GM18873 (cell line): Measurements from ENCODE around the gene NUBP1.

Experiments used
- ATAC-seq: cut with Tn5 transposase; IDR thresholded peaks from one replicate; pipeline ENCODE4 v1.9.1; 2021; ENCODE audit warnings: mild to moderate bottlenecking, moderate library complexity, moderate number of reproducible peaks; ENCODE audit not compliant: unreplicated experiment, low FRiP score

The NUBP1 gene

DNA sequence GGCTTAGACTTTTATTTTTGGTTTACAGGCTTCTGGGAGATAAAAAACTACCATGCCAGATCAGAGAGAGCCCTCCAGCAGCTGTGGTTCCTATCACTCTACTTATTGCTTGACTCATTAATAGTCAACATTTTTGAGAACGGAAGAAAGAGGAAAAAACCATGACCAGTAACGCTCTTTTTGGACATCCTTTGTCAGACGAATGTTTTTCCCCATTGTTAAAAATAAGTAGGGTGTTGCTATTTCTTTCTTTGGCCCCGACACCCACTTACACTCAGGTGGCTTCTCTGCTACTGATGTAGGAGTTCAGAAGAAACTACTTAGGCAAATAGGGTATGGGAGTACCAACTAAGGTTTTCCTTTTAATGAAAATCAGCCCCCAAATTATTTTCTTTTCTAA, 47.4 kb downstream of the NUBP1 start:
- no peak for ATAC-seq

DNA sequence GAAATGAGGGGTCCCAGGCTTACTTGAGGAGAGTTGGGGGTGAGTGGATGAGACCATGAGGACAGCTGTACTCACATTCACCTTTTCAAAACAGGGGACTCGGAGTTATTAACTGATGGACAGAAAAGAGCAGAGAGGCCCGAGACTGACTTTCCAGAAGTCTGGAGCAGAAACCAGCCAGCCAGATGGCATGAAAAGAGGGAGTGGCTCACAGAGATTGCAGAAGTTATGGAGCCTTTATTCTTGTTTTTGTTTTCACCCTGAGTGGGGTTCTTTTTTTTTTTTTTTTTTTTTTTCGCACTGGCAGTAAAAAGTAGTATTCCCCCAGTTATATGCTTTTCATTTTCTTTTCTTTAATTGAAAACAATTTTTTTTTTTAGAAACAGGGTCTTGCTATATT, 56.1 kb downstream of the NUBP1 start:
- ATAC-seq = no peak

DNA sequence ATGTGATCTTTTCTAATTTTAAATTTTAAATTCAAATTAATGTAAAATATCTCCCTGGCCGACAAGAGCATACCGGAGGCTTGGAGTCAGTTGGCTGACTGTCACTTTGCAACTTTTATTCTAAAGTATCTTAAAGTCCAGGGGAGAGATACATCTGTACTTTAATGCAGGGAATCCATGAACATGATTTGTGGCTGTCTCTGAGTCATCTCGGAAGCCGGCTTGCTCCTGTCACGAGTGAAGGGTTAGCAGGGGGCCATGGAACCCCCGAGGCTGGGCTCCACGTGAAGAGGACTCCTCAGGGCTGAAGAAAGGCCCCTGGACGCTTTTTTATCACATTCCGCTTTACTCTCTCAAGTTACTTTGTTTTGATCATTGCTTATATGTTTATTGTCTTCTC, 61.7 kb downstream of the NUBP1 start:
- ATAC-seq = no peak

DNA sequence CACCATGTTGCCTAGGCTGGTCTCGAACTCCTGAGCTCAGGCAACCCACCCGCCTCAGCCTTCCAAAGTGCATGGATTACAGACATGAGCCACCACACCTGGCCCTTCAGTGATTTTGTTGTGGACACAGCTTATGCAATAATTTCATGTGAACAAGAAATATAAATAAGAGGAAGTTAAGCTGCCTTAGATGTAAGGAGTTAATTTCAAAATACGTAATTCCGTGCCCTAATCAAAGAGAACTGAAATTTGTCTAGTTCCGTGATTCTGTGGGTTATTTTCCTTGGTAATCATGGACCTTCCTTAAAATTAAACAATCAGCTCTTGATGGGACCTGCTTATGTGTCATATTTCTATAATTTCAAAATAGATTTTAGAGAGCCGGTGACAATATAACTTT, 63.1 kb downstream of the NUBP1 start:
- no peak for ATAC-seq

DNA sequence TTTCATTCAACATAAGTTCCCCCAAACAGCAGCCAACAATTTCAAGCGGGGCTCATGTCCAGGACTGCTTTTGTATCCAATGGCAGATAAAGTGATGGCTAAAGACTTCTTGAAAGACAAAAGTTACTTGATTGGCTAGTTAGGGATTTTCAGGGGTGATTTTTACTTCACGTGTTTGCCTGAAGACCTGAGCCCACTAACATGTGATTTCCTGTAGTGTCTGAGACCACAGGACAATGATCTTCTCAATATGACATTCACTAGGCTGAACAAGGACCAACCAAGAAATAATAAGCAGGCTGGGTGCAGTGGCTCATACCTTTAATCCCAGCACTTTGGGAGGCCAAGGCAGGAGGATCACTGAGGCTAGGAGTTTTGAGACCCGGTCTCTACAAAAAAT, 64.6 kb downstream of the NUBP1 start:
- ATAC-seq = no peak

DNA sequence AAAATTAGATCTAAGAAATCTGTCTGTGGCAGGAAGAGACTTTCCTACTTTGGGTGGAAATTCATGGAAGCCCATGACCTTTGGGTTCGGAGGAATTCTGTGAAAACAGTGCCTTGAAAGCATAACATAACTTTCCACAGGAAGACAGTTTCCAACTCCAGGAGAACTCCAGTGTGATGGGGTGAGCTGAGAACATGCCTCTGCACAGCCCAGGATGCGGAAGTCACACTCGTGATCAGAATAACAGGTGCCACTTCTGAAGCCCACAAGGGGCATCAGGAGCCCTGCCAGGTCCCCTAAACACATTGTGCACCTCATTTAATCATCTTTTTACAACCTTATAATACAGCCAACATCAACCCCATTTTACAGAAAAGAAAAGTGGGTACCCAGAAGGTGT, 65.2 kb downstream of the NUBP1 start:
- ATAC-seq = no peak

DNA sequence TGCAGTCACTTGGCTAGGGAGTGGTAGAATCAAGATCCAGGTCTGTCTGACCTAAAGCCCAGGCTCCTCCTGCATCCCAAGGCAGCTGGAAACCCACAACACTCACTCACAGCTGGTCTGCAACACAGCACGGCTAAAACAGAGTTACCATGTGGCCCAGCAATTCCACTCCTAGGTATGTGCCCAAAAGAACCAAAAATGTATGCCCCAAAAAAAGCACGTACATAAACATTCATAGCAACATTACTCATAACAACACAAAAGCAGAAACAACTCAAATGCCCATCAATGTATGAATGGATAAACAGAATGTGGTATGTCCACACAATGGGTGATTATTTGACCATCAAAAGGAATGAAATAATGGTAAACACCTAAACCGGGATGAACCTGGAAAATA, 66.1 kb downstream of the NUBP1 start:
- ATAC-seq = no peak

DNA sequence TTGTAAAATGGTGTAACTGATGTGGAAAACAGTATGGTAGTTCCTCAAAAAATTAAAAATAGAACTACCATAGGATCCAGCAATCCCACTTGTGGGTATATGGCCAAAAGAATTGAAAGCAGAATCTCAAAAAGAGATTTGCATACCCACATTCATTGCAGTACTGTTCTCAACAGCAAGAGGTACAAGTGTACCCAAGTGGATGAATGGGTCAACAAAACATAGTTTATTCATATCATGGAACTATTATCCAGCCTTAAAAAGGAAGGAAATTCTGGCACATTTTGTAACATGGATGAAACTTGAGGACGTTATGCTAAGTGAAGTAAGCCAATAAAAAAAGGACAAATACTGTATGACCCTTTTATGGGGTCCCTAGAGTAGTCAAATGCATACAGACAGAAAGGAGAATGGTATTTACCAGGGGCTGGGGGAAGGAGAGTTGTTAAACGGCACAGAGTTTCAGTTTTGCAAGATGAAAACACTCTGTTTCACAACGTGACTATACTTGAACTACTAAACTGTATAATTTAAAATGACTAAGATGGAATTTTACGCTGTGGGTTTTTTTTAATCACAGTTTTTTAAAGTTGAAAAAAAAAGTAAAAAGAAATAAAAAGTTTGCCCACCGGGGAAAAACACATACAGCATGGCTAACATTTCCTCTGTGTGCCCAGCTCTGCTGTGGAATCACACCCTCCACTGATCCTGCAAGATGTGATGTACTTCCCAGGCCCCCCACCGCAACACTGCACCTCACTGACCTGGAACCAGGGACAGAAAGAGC, 68.9 kb downstream of the NUBP1 start:
- peak; percentile 46 for ATAC-seq

DNA sequence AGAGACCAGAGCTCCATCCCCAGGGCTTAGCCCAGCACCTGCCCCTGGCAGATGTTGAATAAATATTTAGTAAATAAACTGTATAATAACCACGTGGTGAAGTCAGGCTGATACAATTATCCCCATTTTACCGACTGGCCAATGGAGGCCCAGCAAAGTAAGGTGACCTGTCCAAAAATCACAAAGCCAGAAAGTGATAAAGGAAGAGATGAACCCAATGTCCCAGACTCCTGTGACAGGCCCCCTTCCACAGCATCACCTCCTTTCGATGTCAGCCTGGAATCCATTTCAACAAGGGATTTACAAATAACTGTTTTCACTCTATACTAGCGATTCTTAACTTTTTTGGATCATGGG, 69.4 kb downstream of the NUBP1 start:
- no peak for ATAC-seq

DNA sequence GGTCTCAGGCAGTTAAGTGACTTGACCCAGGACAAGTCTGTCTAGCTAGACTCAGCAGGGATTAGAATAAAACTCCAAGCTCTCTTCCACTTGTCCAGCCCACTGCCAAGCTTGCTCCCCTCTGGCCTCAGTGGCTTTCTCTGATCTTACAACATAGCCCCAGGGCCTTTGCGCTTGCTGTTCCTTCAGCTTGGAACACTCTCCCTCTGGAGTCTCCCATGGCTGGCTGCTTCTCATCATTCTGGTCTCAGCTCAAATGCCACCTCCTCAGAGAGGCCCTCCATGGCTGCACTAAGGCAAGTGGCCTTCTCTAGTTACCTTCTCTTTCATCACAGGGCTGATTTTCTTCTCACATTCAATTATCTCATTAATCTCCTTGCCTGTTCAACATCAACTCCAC, 73.9 kb downstream of the NUBP1 start:
- no peak for ATAC-seq

DNA sequence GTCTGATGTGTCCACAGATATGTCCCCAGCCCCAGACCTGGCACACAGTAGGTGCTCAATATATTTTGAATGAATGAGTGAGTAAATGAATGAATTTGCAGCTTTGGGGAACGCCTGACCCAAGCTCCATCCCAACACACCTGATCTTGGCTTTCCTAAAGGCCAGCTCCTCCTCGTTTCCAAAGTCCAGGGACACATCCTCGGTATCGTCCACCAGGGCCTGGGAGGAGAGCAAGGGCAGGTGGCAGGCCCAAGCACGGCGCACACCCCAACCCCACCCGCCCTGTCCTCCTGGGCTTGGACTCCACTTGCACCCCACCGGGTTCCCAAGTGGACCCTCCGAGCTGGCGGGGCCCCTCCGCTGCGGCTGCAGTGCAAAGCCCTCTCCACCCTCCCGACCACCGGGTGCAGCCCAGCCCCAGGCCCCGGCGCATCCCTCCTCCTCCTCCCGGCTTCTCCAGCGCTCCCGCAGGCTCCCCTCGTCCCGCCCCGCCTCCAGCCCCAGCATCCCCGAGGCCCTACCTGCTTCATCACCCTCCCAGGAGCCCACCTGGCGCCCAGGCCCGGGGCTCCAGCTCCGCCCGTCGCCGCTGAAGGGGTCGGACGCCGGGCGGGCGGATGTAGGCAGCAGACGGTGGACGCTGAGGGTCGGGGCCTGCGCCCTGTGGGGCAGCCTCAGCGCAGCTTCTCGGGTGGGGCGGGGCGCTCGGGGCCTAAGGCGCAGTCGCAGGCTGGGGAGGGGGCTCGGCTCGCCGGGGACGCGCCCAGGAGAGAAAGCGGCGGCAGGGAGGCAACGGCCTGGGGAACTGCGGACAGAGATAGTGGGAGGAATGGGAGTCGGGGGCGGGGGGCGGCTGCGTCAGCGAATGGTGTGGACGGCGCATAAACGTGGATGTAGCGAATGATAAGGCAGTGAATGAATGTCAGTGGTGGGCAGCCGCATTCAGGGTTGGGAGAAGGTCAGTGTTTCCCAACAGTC, 74.6 kb downstream of the NUBP1 start, which contains the start of gene TVP23A:
TVP23A (minus strand) TSS at position 832 of the 979 bp plus-strand sequence; CDS start at position 531, 301 bp downstream.
- no peak for ATAC-seq
